22Rv1 (cell line): ENCODE data around the gene ULBP1.

Experiments used
- H3K27ac ChIP-seq: fragments of 450-650 bp; 2 replicates; pipeline ENCODE4 v1.5.1; 2017
- CTCF ChIP-seq: fragments of 450-650 bp; IDR thresholded peaks from 2 replicates; pipeline ENCODE4 v1.5.1; 2017; ENCODE audit warnings: mild to moderate bottlenecking
- ZFX ChIP-seq: fragments of 450-650 bp; IDR thresholded peaks from 2 replicates; pipeline ENCODE4 v1.6.1; 2017; ENCODE audit warnings: antibody characterized with exemption, borderline replicate concordance

The ULBP1 gene

GRCh38 chr6:149929422-149929821 is 34.3 kb upstream of the ULBP1 start:
- TF ChIP-seq ZFX (no peak), CTCF (peak; percentile 27)
- H3K27ac ChIP-seq: no peak overlapping the region

GRCh38 chr6:149931501-149931900 is 32.2 kb upstream of the ULBP1 start:
- H3K27ac ChIP-seq: no peak overlapping the region
- TF ChIP-seq ZFX: no peak
- no peak for TF ChIP-seq CTCF

GRCh38 chr6:149933036-149933435 is 30.7 kb upstream of the ULBP1 start:
- TF ChIP-seq ZFX (no peak), CTCF (no peak)
- no peak overlapping the region for H3K27ac ChIP-seq

GRCh38 chr6:149933461-149933860 is 30.3 kb upstream of the ULBP1 start:
- H3K27ac ChIP-seq: no peak overlapping the region
- TF ChIP-seq ZFX (no peak), CTCF (no peak)

- TF ChIP-seq CTCF (peak; percentile 76), ZFX (no peak)
- H3K27ac ChIP-seq: no peak overlapping the region
These were observed 29.2 kb upstream of the ULBP1 start for GRCh38 chr6:149934249-149935156.

GRCh38 chr6:149935246-149935645 is 28.5 kb upstream of the ULBP1 start:
- no peak overlapping the region for H3K27ac ChIP-seq
- no peak for TF ChIP-seq CTCF

- TF ChIP-seq CTCF (no peak), ZFX (no peak)
- no peak overlapping the region for H3K27ac ChIP-seq
These were observed 28.1 kb upstream of the ULBP1 start for GRCh38 chr6:149935668-149936067.
